H9 (cell line): ENCODE data around the gene HS6ST1. TPM values are rescaled to one million over a fixed set of nuclear protein-coding genes. Genes with fewer than 3 reads are reported as not detected.
A peak's percentile ranks its signal among the peaks of the same experiment; 100 is the strongest.

Experiments
- DNase-seq: peaks from one replicate; pipeline ENCODE4 v3.0.0-alpha.2; 2017
- H2AFZ ChIP-seq: one replicate; pipeline ENCODE4 v1.6.1; 2013; ENCODE audit warnings: mild to moderate bottlenecking, low read length, control low read depth, moderate library complexity
- H2AK5ac ChIP-seq: 2 replicates; pipeline ENCODE4 v1.6.1; 2013; ENCODE audit warnings: low read length, control low read depth, mixed read lengths; ENCODE audit not compliant: insufficient read length
- H2BK120ac ChIP-seq: one replicate; pipeline ENCODE4 v1.6.1; 2013; ENCODE audit warnings: low read depth, mild to moderate bottlenecking, low read length, control low read depth, inconsistent platforms; ENCODE audit not compliant: poor library complexity, severe bottlenecking
- H2BK12ac ChIP-seq: 2 replicates; pipeline ENCODE4 v1.6.1; 2013; ENCODE audit warnings: low read length, control low read depth, mixed read lengths, low read depth; ENCODE audit not compliant: insufficient read length
- H2BK15ac ChIP-seq: 2 replicates; pipeline ENCODE4 v1.6.1; 2013; ENCODE audit warnings: low read depth, low read length, control low read depth
- H2BK20ac ChIP-seq: one replicate; pipeline ENCODE4 v1.6.1; 2013; ENCODE audit warnings: low read depth, mild to moderate bottlenecking, low read length, control low read depth, inconsistent platforms; ENCODE audit not compliant: poor library complexity, severe bottlenecking
- H2BK5ac ChIP-seq: 2 replicates; pipeline ENCODE4 v1.6.1; 2013; ENCODE audit warnings: low read length, control low read depth, mixed read lengths; ENCODE audit not compliant: insufficient read length
- H3K14ac ChIP-seq: 2 replicates; pipeline ENCODE4 v1.6.1; 2013; ENCODE audit warnings: low read length, control low read depth; ENCODE audit not compliant: insufficient read depth
- H3K18ac ChIP-seq: 2 replicates; pipeline ENCODE4 v1.6.1; 2013; ENCODE audit warnings: low read depth, mild to moderate bottlenecking, mixed read lengths, low read length, control low read depth; ENCODE audit not compliant: insufficient read length
- H3K23ac ChIP-seq: 2 replicates; pipeline ENCODE4 v1.6.1; 2013; ENCODE audit warnings: low read length, control low read depth, mixed read lengths, low read depth; ENCODE audit not compliant: insufficient read length
- H3K23me2 ChIP-seq: 2 replicates; pipeline ENCODE4 v1.6.1; 2013; ENCODE audit warnings: low read depth, mild to moderate bottlenecking, mixed read lengths, low read length, control low read depth; ENCODE audit not compliant: insufficient read length, poor library complexity, severe bottlenecking
- H3K27ac ChIP-seq: 2 replicates; pipeline ENCODE4 v1.5.1; 2013; ENCODE audit warnings: low read length, control low read depth, mixed read lengths, low read depth; ENCODE audit not compliant: insufficient read length
- H3K27me3 ChIP-seq: 2 replicates; pipeline ENCODE4 v1.6.1; 2013; ENCODE audit warnings: low read length, control low read depth, inconsistent platforms; ENCODE audit not compliant: insufficient read depth
- H3K4ac ChIP-seq: 2 replicates; pipeline ENCODE4 v1.6.1; 2013; ENCODE audit warnings: low read depth, mild to moderate bottlenecking, control low read depth, inconsistent platforms, low read length, moderate library complexity
- H3K4me1 ChIP-seq: 2 replicates; pipeline ENCODE4 v1.6.1; 2013; ENCODE audit warnings: low read length, control low read depth, inconsistent platforms; ENCODE audit not compliant: insufficient read depth
- H3K4me2 ChIP-seq: 2 replicates; pipeline ENCODE4 v1.6.1; 2013; ENCODE audit warnings: low read length, control low read depth, mixed read lengths; ENCODE audit not compliant: insufficient read length, insufficient read depth
- H3K56ac ChIP-seq: 2 replicates; pipeline ENCODE4 v1.6.1; 2013; ENCODE audit warnings: low read depth, mild to moderate bottlenecking, mixed read lengths, low read length, control low read depth; ENCODE audit not compliant: insufficient read length
- H3K79me1 ChIP-seq: 2 replicates; pipeline ENCODE4 v1.6.1; 2013; ENCODE audit warnings: low read depth, mild to moderate bottlenecking, moderate library complexity, low read length, control low read depth, inconsistent platforms; ENCODE audit not compliant: insufficient read depth, poor library complexity, severe bottlenecking
- H3K79me2 ChIP-seq: 2 replicates; pipeline ENCODE4 v1.6.1; 2013; ENCODE audit warnings: low read length, control low read depth, inconsistent platforms; ENCODE audit not compliant: insufficient read depth
- H3K9ac ChIP-seq: 2 replicates; pipeline ENCODE4 v1.6.1; 2013; ENCODE audit warnings: low read length, control low read depth, mixed read lengths; ENCODE audit not compliant: insufficient read length; ENCODE audit errors: extremely low read depth
- H3K9me3 ChIP-seq: one replicate; pipeline ENCODE4 v1.6.1; 2013; ENCODE audit warnings: low read depth, low read length, inconsistent platforms; ENCODE audit not compliant: control insufficient read depth
- H3T11ph ChIP-seq: one replicate; pipeline ENCODE4 v1.6.1; 2013; ENCODE audit warnings: mild to moderate bottlenecking, low read length, control low read depth, inconsistent platforms
- H4K20me1 ChIP-seq: one replicate; pipeline ENCODE4 v1.6.1; 2013; ENCODE audit not compliant: control insufficient read depth, insufficient read length, insufficient read depth
- H4K5ac ChIP-seq: 2 replicates; pipeline ENCODE4 v1.6.1; 2013; ENCODE audit warnings: low read depth, mild to moderate bottlenecking, mixed read lengths, low read length, control low read depth; ENCODE audit not compliant: insufficient read length
- H4K8ac ChIP-seq: replicated peaks from 2 replicates; pipeline ENCODE4 v1.6.1; 2013; ENCODE audit warnings: low read length, control low read depth, mixed read lengths, low read depth; ENCODE audit not compliant: insufficient read length
- H4K91ac ChIP-seq: 2 replicates; pipeline ENCODE4 v1.6.1; 2013; ENCODE audit warnings: low read depth, mild to moderate bottlenecking, moderate library complexity, mixed read lengths, low read length, control low read depth; ENCODE audit not compliant: insufficient read length
- H3K27ac Mint-ChIP-seq, 3 experiments: 2 replicates in 2 of 3; 3 replicates in 1 of 3; pipeline ENCODE4 v1.8.0; 2020 to 2021; ENCODE audit warnings: mixed read lengths in 3 of 3, mild to moderate bottlenecking in 1 of 3, moderate library complexity in 1 of 3
- H3K27me3 Mint-ChIP-seq: 2 replicates; pipeline ENCODE4 v1.8.0; 2021; ENCODE audit warnings: low read depth, mild to moderate bottlenecking, moderate library complexity, mixed read lengths
- H3K36me3 Mint-ChIP-seq, 3 experiments: 2 replicates in 2 of 3; 3 replicates in 1 of 3; pipeline ENCODE4 v1.8.0; 2020 to 2021; ENCODE audit warnings: low read depth in 3 of 3, mixed read lengths in 3 of 3; ENCODE audit not compliant: insufficient read depth in 1 of 3
- H3K4me1 Mint-ChIP-seq, 2 experiments: 2 replicates each; pipeline ENCODE4 v1.8.0; 2020; ENCODE audit warnings: mixed read lengths in 2 of 2
- H3K4me3 Mint-ChIP-seq, 2 experiments: 2 replicates in 1 of 2; 3 replicates in 1 of 2; pipeline ENCODE4 v1.8.0; 2020 to 2021; ENCODE audit warnings: mild to moderate bottlenecking in 2 of 2, mixed read lengths in 2 of 2, moderate library complexity in 1 of 2
- H3K9me3 Mint-ChIP-seq, 2 experiments: 2 replicates in 1 of 2; 3 replicates in 1 of 2; pipeline ENCODE4 v1.8.0; 2020; ENCODE audit warnings: mild to moderate bottlenecking in 2 of 2, mixed read lengths in 2 of 2, moderate library complexity in 1 of 2
- WGBS: extraction: QIAGEN DNeasy Blood & Tissue Kit; methylation state at CpG from one replicate; pipeline ENCODE4 v1.1.7; 2013; ENCODE audit warnings: missing lambda C conversion rate, low lambda C conversion rate, mixed read lengths; ENCODE audit not compliant: insufficient read length; ENCODE audit errors: extremely low coverage; 5-methylcytosine and 5-hydroxymethylcytosine counted together
- total RNA-seq: library from RNA; stranded (reverse); gene quantifications from 2 replicates; pipeline ENCODE4 v1.2.1, GENCODE V29; 2021
- TF ChIP-seq, protein P1 (sequence below): fragments of 200-600 bp; sonication (generic); conservative IDR thresholded peaks from 3 replicates; pipeline ENCODE4 v1.8.0; 2021; ENCODE audit warnings: antibody characterized with exemption, mild to moderate bottlenecking

The HS6ST1 gene
- total RNA-seq, 1 experiment from 2014 or later = 60.2 TPM

DNA sequence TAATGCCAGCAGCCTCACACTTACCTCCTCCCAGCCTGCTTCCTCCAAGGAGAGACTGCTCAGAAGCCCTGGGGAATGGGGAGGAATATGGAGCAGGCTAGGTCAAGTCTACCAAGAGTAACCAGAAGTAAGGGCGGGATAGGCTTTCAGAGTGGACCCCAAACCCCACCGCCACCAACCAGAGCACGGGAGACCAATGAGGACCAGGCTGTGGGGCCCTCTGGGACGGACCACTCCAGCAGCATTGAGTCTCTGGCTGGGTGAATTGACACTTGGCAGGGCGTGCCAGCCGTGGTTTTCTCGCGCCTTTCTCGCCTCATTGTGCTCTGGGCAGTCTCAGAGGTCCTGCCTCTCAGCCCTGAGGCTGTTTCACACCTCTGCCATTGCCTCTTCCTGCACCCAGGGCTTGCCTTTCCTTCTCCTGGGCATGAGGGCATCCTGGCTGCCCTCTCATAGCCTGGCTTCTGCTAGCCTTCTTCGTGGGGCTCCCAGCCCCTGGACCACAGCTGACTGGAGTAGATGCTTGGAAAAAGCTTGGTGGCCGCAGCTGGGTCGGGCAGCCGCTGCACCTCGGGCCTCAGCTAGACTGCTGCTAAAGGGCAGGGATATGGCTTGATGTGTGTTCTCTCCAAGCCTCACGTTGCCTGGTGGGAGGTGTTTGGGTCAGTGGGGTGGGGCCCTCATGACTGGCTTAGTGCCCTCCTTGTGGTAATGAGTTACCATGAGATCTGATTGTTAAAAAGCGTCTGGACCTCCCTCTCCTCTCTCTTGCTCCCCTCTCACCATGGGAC is 40.5 kb upstream of the HS6ST1 start:
- Mint-ChIP-seq H3K27ac (peak overlapping the region in 1 of 3 experiments; percentile 80; a peak in 2 of 7 replicates), H3K9me3 (peaks cover 0 to 2% of the 10 kb centered on the region in 2 experiments; a peak in 1 of 5 replicates), H3K4me1 (peaks cover 26 to 31% of the 10 kb centered on the region in 2 experiments), H3K27me3 (peaks cover 4% of the 10 kb centered on the region; the same call in 1 of the 2 replicates), H3K36me3 (peaks cover 0 to 10% (median 0%) of the 10 kb centered on the region in 3 experiments; a peak in 1 of 7 replicates), H3K4me3 (no peak overlapping the region)
- Histone ChIP-seq H2BK12ac (no peak overlapping the region), H3K27me3 (no peaks in the 10 kb centered on the region), H2BK15ac (no peak overlapping the region), H3K23me2 (no peaks in the 10 kb centered on the region), H3K79me2 (no peaks in the 10 kb centered on the region), H2AFZ (no peak overlapping the region), H4K5ac (no peak overlapping the region), H3K4me2 (no peak overlapping the region), H3K14ac (no peak overlapping the region), H3K9me3 (no peaks in the 10 kb centered on the region), H2BK120ac (no peak overlapping the region), H3K79me1 (no peaks in the 10 kb centered on the region), H3K18ac (no peak overlapping the region), H2BK20ac (no peak overlapping the region), H2BK5ac (no peak overlapping the region), H3K56ac (no peak overlapping the region), H3K4me1 (peaks cover 7% of the 10 kb centered on the region; the same call in 1 of the 2 replicates), H3K23ac (no peak overlapping the region), H3K4ac (no peak overlapping the region), H4K91ac (no peak overlapping the region), H3T11ph (no peak overlapping the region), H4K8ac (no peak overlapping the region), H3K27ac (no peak overlapping the region), H4K20me1 (no peaks in the 10 kb centered on the region), H2AK5ac (no peak overlapping the region), H3K9ac (no peak overlapping the region)
- no CpG with 5 or more reads among the region's 16 CpGs for WGBS
- DNase-seq = no peak
- TF ChIP-seq, protein P1, sequence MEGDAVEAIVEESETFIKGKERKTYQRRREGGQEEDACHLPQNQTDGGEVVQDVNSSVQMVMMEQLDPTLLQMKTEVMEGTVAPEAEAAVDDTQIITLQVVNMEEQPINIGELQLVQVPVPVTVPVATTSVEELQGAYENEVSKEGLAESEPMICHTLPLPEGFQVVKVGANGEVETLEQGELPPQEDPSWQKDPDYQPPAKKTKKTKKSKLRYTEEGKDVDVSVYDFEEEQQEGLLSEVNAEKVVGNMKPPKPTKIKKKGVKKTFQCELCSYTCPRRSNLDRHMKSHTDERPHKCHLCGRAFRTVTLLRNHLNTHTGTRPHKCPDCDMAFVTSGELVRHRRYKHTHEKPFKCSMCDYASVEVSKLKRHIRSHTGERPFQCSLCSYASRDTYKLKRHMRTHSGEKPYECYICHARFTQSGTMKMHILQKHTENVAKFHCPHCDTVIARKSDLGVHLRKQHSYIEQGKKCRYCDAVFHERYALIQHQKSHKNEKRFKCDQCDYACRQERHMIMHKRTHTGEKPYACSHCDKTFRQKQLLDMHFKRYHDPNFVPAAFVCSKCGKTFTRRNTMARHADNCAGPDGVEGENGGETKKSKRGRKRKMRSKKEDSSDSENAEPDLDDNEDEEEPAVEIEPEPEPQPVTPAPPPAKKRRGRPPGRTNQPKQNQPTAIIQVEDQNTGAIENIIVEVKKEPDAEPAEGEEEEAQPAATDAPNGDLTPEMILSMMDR = no peak
